A549 (cell line): ENCODE data around the gene ALG8. TPM values are rescaled to one million over a fixed set of nuclear protein-coding genes. Genes with fewer than 3 reads are reported as not detected.

ENCODE experiments used
- ATAC-seq, 2 experiments: fragments of 200-7000 bp in 1 of 2; fragments of >200 bp in 1 of 2; cut with Nextera tagmentation in 1 of 2; cut with Tn5 transposase in 1 of 2; 3 replicates each; pipeline versions ENCODE4 v1.8.0 to v1.9.1; 2018 to 2020; ENCODE audit warnings: mild to moderate bottlenecking in 1 of 2, moderate library complexity in 1 of 2
- CTCF ChIA-PET: fragments of 300-600 bp; sonication (Branson Sonifier 250); formaldehyde crosslinking; extraction: SDS; loops from one replicate; lab custom pipeline; 2021; ENCODE audit warnings: antibody characterized with exemption, inconsistent platforms; lab: Yijun Ruan, JAX
- POLR2A ChIA-PET: fragments of 350-600 bp; formaldehyde crosslinking; extraction: SDS; loops from one replicate; lab custom pipeline; 2021; ENCODE audit warnings: antibody characterized with exemption, inconsistent platforms; lab: Yijun Ruan, JAX
- DNase-seq, 2 experiments: peaks; one replicate each; pipeline versions ENCODE4 v3.0.0 to v3.0.0-alpha.2; 2011 to 2016; ENCODE audit warnings: low read depth in 1 of 2, low spot score in 1 of 2
- FAIRE-seq: peaks from 2 replicates; lab custom pipeline; 2011; peaks lifted over from hg19 to GRCh38; lab: Jason Lieb, UNC
- H3K27ac ChIP-seq, 2 experiments: fragments of >200 bp; sonication (Bioruptor Twin); formaldehyde crosslinking; 3 replicates each; pipeline ENCODE4 v1.5.1; 2016 to 2017
- H3K4me1 ChIP-seq: fragments of >200 bp; sonication (Bioruptor Twin); formaldehyde crosslinking; 3 replicates; pipeline ENCODE4 v1.6.1; 2016
- H3K4me2 ChIP-seq: fragments of >200 bp; sonication (Bioruptor Twin); formaldehyde crosslinking; 3 replicates; pipeline ENCODE4 v1.6.1; 2016
- H3K4me3 ChIP-seq: fragments of >200 bp; sonication (Bioruptor Twin); formaldehyde crosslinking; 3 replicates; pipeline ENCODE4 v1.5.1; 2016
- H3K9me3 ChIP-seq: fragments of >200 bp; sonication (Bioruptor Twin); formaldehyde crosslinking; 3 replicates; pipeline ENCODE4 v1.6.1; 2016
- ATOH8 ChIP-seq: fragments of 250-450 bp; sonication (Bioruptor Pico); IDR thresholded peaks from 2 replicates; pipeline ENCODE4 v1.5.0; 2020; ENCODE audit warnings: low read depth, mild to moderate bottlenecking, moderate library complexity
- BCL3 ChIP-seq: fragments of >200 bp; sonication (Bioruptor Twin); formaldehyde crosslinking; IDR thresholded peaks from 3 replicates; pipeline ENCODE4 v1.6.1; 2016
- CEBPB ChIP-seq, 2 experiments: fragments of >200 bp in 1 of 2; sonication (Bioruptor Twin) in 1 of 2; formaldehyde crosslinking in 1 of 2; IDR thresholded peaks; 2 replicates each; pipeline ENCODE4 v1.6.1; 2012 to 2016
- CHD4 ChIP-seq: fragments of 200-600 bp; sonication (generic); IDR thresholded peaks from 2 replicates; pipeline ENCODE4 v1.6.1; 2016; ENCODE audit warnings: antibody characterized with exemption, mild to moderate bottlenecking, borderline replicate concordance
- E2F6 ChIP-seq: IDR thresholded peaks from 2 replicates; pipeline ENCODE4 v1.6.1; 2012; ENCODE audit warnings: low read depth, borderline replicate concordance
- EHF ChIP-seq: fragments of 250-450 bp; sonication (Bioruptor Pico); IDR thresholded peaks from 2 replicates; pipeline ENCODE4 v1.5.0; 2020; ENCODE audit warnings: mild to moderate bottlenecking
- EHMT2 ChIP-seq: fragments of 200-600 bp; sonication (generic); IDR thresholded peaks from 2 replicates; pipeline ENCODE4 v1.6.1; 2016; ENCODE audit warnings: antibody characterized with exemption, low read depth, mild to moderate bottlenecking, moderate library complexity
- ELK1 ChIP-seq: fragments of 150-350 bp; IDR thresholded peaks from 2 replicates; pipeline ENCODE4 v1.6.1; 2014; ENCODE audit warnings: low read depth, mild to moderate bottlenecking, low read length
- HMGXB4 ChIP-seq: fragments of 250-450 bp; sonication (Bioruptor Pico); IDR thresholded peaks from 2 replicates; pipeline ENCODE4 v1.5.0; 2021; ENCODE audit warnings: mild to moderate bottlenecking, moderate library complexity, borderline replicate concordance
- JUN ChIP-seq, 2 experiments: fragments of >200 bp; sonication (Bioruptor Twin); formaldehyde crosslinking; IDR thresholded peaks; 2 replicates in 1 of 2; 3 replicates in 1 of 2; pipeline ENCODE4 v1.6.1; 2016 to 2017
- KDM1A ChIP-seq: fragments of 200-600 bp; sonication (generic); IDR thresholded peaks from 2 replicates; pipeline ENCODE4 v1.6.1; 2016; ENCODE audit warnings: low read depth, mild to moderate bottlenecking
- KDM5A ChIP-seq: fragments of 200-600 bp; sonication (generic); IDR thresholded peaks from 2 replicates; pipeline ENCODE4 v1.6.1; 2016; ENCODE audit warnings: antibody characterized with exemption, mild to moderate bottlenecking
- MAFK ChIP-seq: fragments of 450-650 bp; IDR thresholded peaks from 2 replicates; pipeline ENCODE4 v1.6.1; 2014; ENCODE audit not compliant: partially characterized antibody
- MAX ChIP-seq: IDR thresholded peaks from 2 replicates; pipeline ENCODE4 v1.6.1; 2012
- MYC ChIP-seq: IDR thresholded peaks from 2 replicates; pipeline ENCODE4 v1.6.1; 2012; ENCODE audit warnings: mild to moderate bottlenecking, inconsistent platforms, low read length, improper control_type of control experiment, borderline replicate concordance
- PHF8 ChIP-seq: fragments of 200-600 bp; sonication (generic); IDR thresholded peaks from 2 replicates; pipeline ENCODE4 v1.6.1; 2016; ENCODE audit warnings: low read depth, mild to moderate bottlenecking, antibody characterized with exemption, moderate library complexity, borderline replicate concordance
- POLR2A ChIP-seq: IDR thresholded peaks from 2 replicates; pipeline ENCODE4 v1.6.1; 2012; ENCODE audit warnings: mild to moderate bottlenecking, low read length
- RAD21 ChIP-seq, 2 experiments: fragments of >200 bp in 1 of 2; sonication (Bioruptor Twin) in 1 of 2; formaldehyde crosslinking in 1 of 2; IDR thresholded peaks in 1 of 2; conservative IDR thresholded peaks in 1 of 2; 2 replicates in 1 of 2; 3 replicates in 1 of 2; pipeline ENCODE4 v1.6.1; 2012 to 2018; ENCODE audit warnings: inconsistent platforms in 1 of 2
- SREBF2 ChIP-seq: fragments of 450-650 bp; IDR thresholded peaks from 2 replicates; pipeline ENCODE4 v1.6.1; 2014; ENCODE audit warnings: mild to moderate bottlenecking, moderate library complexity
- TP53 ChIP-seq: fragments of 250-450 bp; sonication (Bioruptor Pico); IDR thresholded peaks from 2 replicates; pipeline ENCODE4 v1.5.0; 2021; ENCODE audit warnings: mild to moderate bottlenecking, moderate library complexity
- USF2 ChIP-seq: fragments of 450-650 bp; IDR thresholded peaks from 2 replicates; pipeline ENCODE4 v1.6.1; 2014; ENCODE audit warnings: antibody characterized with exemption
- ZC3H11A ChIP-seq: fragments of 450-650 bp; IDR thresholded peaks from 2 replicates; pipeline ENCODE4 v1.6.1; 2014; ENCODE audit warnings: antibody characterized with exemption, mild to moderate bottlenecking
- WGBS: methylation state at CpG from one replicate; pipeline ENCODE4 v1.1.6; 2017; ENCODE audit errors: missing lambda C conversion rate; 5-methylcytosine and 5-hydroxymethylcytosine counted together
- polyA minus RNA-seq: library from RNA; depleted of rRNA, polyadenylated mRNA; stranded (reverse); fragments of >200 nt; gene quantifications from 2 replicates; pipeline ENCODE4 v1.2.3, GENCODE V29; 2011; rRNA and poly(A)+ RNA removed
- polyA plus RNA-seq, 4 experiments: library from polyadenylated mRNA; depleted of rRNA in 3 of 4; stranded (reverse); fragments of >200 nt; fragmentation: RNase III in 1 of 4; extraction: RNeasy Plus Mini Kit Qiagen cat#74134 plus additional on column Dnase treatment in 1 of 4; gene quantifications; 2 replicates in 3 of 4; 3 replicates in 1 of 4; pipeline ENCODE4 v1.2.3, GENCODE V29; 2011 to 2017

The ALG8 gene
- polyA plus RNA-seq (2011; rRNA removed): 141 and 159 TPM in 2 replicates
- polyA plus RNA-seq (2012; cell fraction: cytosol; rRNA removed): 38.2 and 41.6 TPM in 2 replicates
- 34.9 and 57.0 TPM in 2 replicates for polyA plus RNA-seq (2012; cell fraction: nucleus; rRNA removed)
- polyA plus RNA-seq (2017; fragmentation: RNase III; extraction: RNeasy Plus Mini Kit Qiagen cat#74134 plus additional on column Dnase treatment): 59.0 to 60.8 TPM (median 60.2 TPM) in 3 replicates
- polyA minus RNA-seq: 59.5 and 62.4 TPM in 2 replicates

- Histone ChIP-seq H3K9me3 (no peaks in the 10 kb centered on the region), H3K4me2 (peak within 1 kb of the TSS; percentile 78), H3K4me1 (peaks cover 16% of the 10 kb centered on the region; the same call in 1 of the 3 replicates), H3K27ac (peak within 1 kb of the TSS; percentile 80 to 93), H3K4me3 (peak within 1 kb of the TSS; percentile 65)
- peak; percentile 98 to 99 for ATAC-seq
- peak; percentile 95 to 99 for DNase-seq
- ChIA-PET POLR2A (interaction anchor here (1.0 to 1.7 kb wide), 8 partner anchors 10 to 506 kb away, joined by 3 to 9 read pairs (median 8); partner anchors contain the start of genes GAB2, INTS4, KCTD21 and NARS2), CTCF (interaction anchor here (0.9 to 2.5 kb wide), 4 partner anchors 9 to 426 kb away, joined by 3 to 15 read pairs (median 4); no protein-coding TSS in a partner anchor)
- FAIRE-seq: no peak
- WGBS: 6% methylated on average over 47 of the region's 52 CpGs
- TF ChIP-seq EHF (CRISPR knock-in tag) (no peak), CHD4 (no peak), JUN (IDR thresholded peaks at IDR 0.05) (peak; percentile 83 to 87), USF2 (0 out of 2 replicates have a peak, but pooled peaks have one; percentile 26), POLR2A (peak; percentile 86), E2F6 (peak; percentile 98), ZC3H11A (no peak), PHF8 (peak; percentile 89; the same call in 1 of the 2 replicates), KDM5A (peak; percentile 82), BCL3 (peak; percentile 83; the same call in 2 of the 3 replicates), CEBPB (IDR thresholded peaks at IDR 0.05) (peak; percentile 74 to 85; a peak in 3 of 4 replicates), MAFK (peak; percentile 57), MAX (peak; percentile 98), MYC (peak; percentile 94), ATOH8 (CRISPR knock-in tag) (0 out of 2 replicates have a peak, but pooled peaks have one; percentile 22), SREBF2 (no peak)
These were observed at the start of gene ALG8 for GRCh38 chr11:78139422-78140391. Gene ALG8 (minus strand): TSS chr11:78139626. CDS start chr11:78139588, 38 bp downstream.

GRCh38 chr11:78188286-78189173 is 49.1 kb upstream of the ALG8 start, which contains the start of the genes KCTD21 and USP35:
Gene KCTD21 (minus strand): TSS chr11:78188626. CDS start chr11:78174554, 14,072 bp downstream.
Gene USP35 (plus strand): TSS chr11:78188919. CDS start chr11:78196246, 7,327 bp downstream.
- Histone ChIP-seq H3K4me1 (peaks cover 38% of the 10 kb centered on the region), H3K4me3 (peak within 1 kb of the TSS; percentile 84), H3K27ac (peak within 1 kb of the TSS; percentile 88 to 93), H3K9me3 (no peaks in the 10 kb centered on the region), H3K4me2 (peak within 1 kb of the TSS; percentile 95)
- DNase-seq: peak; percentile 97
- 2% methylated on average over 9 of the region's 74 CpGs for WGBS
- no peak for FAIRE-seq
- ChIA-PET POLR2A (interaction anchor here (0.6 to 1.5 kb wide), 2 partner anchors 49 to 68 kb away, joined by 3 to 7 read pairs; partner anchors contain the start of gene ALG8), CTCF (interaction anchor here (1.0 to 1.7 kb wide), 5 partner anchors 12 to 375 kb away, joined by 4 to 6 read pairs (median 4); no protein-coding TSS in a partner anchor)
- ATAC-seq: peak; percentile 93 to 98
- TF ChIP-seq EHMT2 (no peak), KDM1A (peak; percentile 100), USF2 (no peak), HMGXB4 (CRISPR knock-in tag) (no peak), RAD21 (conservative IDR thresholded peaks at IDR 0.05 in 1 of 2, IDR thresholded peaks at IDR 0.05 in 1 of 2) (no peak), ELK1 (no peak), TP53 (CRISPR knock-in tag) (no peak), JUN (IDR thresholded peaks at IDR 0.05) (peak in 1 of 2 experiments; percentile 82; a peak in 4 of 5 replicates)
